Activated naive CD4-positive, alpha-beta T cell treated with anti-CD3 and anti-CD28 coated beads for 36 hours (primary cell): ENCODE measurements around the gene ASIC2. TPM values are rescaled to one million over a fixed set of nuclear protein-coding genes. Genes with fewer than 3 reads are reported as not detected.
A peak's percentile ranks its signal among the peaks of the same experiment; 100 is the strongest.

Experiments
- CTCF ChIA-PET: fragments of 350-600 bp; sonication (Branson Sonifier 250); formaldehyde crosslinking; loops from one replicate; lab custom pipeline; 2021; ENCODE audit warnings: antibody characterized with exemption; lab: Charles Lee
- DNase-seq: peaks from one replicate; pipeline ENCODE4 v3.0.0-alpha.2; 2020
- H3K27ac Mint-ChIP-seq: one replicate; pipeline ENCODE4 v1.8.0; 2021; ENCODE audit warnings: mild to moderate bottlenecking, mixed read lengths
- H3K27me3 Mint-ChIP-seq: one replicate; pipeline ENCODE4 v1.8.0; 2021; ENCODE audit warnings: low read depth, mixed read lengths
- H3K36me3 Mint-ChIP-seq: one replicate; pipeline ENCODE4 v1.8.0; 2021; ENCODE audit warnings: low read depth, mixed read lengths
- H3K4me1 Mint-ChIP-seq: one replicate; pipeline ENCODE4 v1.8.0; 2021; ENCODE audit warnings: low read depth, mixed read lengths
- H3K4me3 Mint-ChIP-seq: one replicate; pipeline ENCODE4 v1.8.0; 2021; ENCODE audit warnings: mild to moderate bottlenecking, moderate library complexity, mixed read lengths
- H3K9me3 Mint-ChIP-seq: one replicate; pipeline ENCODE4 v1.8.0; 2021; ENCODE audit warnings: mixed read lengths
- intact Hi-C: fragments of 100-400 bp; cut with micrococcal nuclease; formaldehyde crosslinking; loops from one replicate; pipeline ENCODE4 v1.15.1; 2023
- total RNA-seq, 2 experiments: library from RNA; stranded (reverse); gene quantifications; one replicate each; pipeline ENCODE4 v1.2.3, GENCODE V29; 2021

Gene ASIC2
- total RNA-seq, 2 experiments from 2014 or later = not detected

DNA sequence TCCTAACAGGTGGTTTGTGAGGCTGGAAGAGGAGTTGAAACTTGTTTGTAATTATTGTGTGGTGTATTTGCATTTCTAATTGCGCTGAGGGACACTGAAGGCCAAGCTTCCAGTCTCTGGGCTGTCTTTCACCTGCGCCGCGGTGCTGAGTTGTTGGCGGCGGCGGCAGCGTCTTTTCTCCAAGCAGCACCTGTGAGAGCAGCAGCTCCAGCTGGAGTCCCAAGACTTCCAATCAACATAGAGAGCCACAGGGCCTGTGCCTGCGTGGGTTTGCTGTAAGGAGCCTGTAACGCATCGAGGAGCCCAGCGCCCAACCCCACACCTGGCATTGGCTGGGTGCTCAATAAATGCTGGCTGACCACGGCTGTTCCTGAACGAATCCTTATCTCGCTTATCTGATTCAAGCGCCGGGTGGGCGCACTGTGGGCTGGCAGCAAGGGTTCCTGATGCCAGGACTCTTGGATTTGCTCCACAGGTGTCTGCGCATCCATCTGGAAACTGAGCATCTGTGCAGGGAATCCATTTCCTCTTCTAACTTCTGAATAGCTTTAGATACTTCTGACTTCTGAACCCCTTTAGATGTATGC lies 138.1 kb downstream of the ASIC2 start:
- H3K27me3 Mint-ChIP-seq = peaks cover 10% of the 10 kb centered on the region
- no peaks in the 10 kb centered on the region for H3K9me3 Mint-ChIP-seq
- no peak overlapping the region for H3K27ac Mint-ChIP-seq
- CTCF ChIA-PET = no interaction called here
- DNase-seq = no peak
- intact Hi-C loops = no loop called here
- H3K4me1 Mint-ChIP-seq = no peaks in the 10 kb centered on the region
- H3K4me3 Mint-ChIP-seq = no peak overlapping the region
- no peaks in the 10 kb centered on the region for H3K36me3 Mint-ChIP-seq

DNA sequence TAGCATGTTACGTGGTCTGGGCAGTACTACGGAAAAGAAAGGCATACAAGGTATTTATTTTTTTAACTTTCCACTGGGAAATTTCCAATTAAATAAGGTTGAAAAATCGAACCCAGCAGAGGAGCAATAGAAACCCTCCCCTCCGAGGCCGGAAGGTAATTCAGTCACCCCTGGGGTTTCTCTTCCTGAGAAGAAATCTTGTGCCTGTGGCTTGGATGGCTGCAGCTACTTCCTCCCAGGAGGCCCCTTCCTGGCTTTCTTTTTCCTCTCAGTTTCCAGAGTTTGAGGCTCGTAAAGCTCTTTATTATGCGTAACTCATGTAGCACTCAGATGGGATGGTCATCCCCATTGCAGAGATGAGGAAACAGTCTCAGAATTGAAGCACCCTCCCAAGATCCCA lies 140.3 kb downstream of the ASIC2 start:
- intact Hi-C loops = no loop called here
- DNase-seq = no peak
- CTCF ChIA-PET = no interaction called here

DNA sequence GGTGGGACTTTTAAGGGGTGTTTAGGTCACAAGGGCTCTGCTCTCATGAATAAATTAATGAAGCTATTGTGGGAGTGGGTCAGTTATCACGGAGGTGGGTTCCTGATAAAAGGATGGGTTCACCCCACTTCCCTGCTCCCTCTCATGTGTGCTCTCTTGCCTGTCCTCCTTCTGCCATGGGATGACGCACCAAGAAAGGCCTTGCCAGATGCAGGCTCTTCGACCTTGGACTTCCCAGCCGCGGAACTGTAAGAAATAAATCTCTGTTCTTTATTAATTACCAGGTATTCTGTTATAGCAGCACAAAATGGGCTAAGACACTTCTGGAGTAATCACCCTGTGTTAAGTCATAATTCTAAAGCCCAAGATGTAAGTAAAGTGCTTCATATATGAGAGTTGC lies 141.5 kb downstream of the ASIC2 start:
- intact Hi-C loops = no loop called here
- Mint-ChIP-seq H3K27me3 (peaks cover 4% of the 10 kb centered on the region), H3K4me1 (no peaks in the 10 kb centered on the region), H3K27ac (no peak overlapping the region), H3K4me3 (no peak overlapping the region), H3K36me3 (no peaks in the 10 kb centered on the region), H3K9me3 (no peaks in the 10 kb centered on the region)
- CTCF ChIA-PET = no interaction called here
- DNase-seq = no peak

More for the DNA sequence above, 140.3 kb downstream of the ASIC2 start:
- no peak overlapping the region for H3K4me3 Mint-ChIP-seq
- H3K27ac Mint-ChIP-seq = no peak overlapping the region
- H3K36me3 Mint-ChIP-seq = no peaks in the 10 kb centered on the region
- no peaks in the 10 kb centered on the region for H3K9me3 Mint-ChIP-seq
- no peaks in the 10 kb centered on the region for H3K4me1 Mint-ChIP-seq
- peaks cover 6% of the 10 kb centered on the region for H3K27me3 Mint-ChIP-seq

DNA sequence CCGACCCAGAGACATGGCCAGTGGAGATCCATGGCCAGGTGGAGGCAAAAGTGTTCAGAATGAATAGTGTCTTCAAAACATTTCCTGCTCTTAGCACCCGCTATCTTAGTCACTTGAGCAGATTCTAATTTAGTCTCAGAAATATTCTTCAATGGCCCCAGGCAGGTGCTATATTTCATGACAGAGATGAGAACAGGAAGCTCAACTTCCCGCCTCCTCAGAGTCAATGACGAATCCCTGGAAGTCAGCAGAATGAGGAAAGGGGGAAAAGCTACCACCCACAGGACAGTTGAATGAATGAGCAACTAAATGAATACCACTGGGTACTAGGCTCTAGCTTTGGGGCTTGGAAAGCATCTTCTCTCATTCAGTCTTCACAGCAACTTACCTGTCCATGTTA lies 147.2 kb downstream of the ASIC2 start:
- Mint-ChIP-seq H3K27ac (no peak overlapping the region), H3K9me3 (no peaks in the 10 kb centered on the region), H3K4me3 (no peak overlapping the region), H3K27me3 (no peaks in the 10 kb centered on the region), H3K4me1 (no peaks in the 10 kb centered on the region), H3K36me3 (no peaks in the 10 kb centered on the region)
- CTCF ChIA-PET = no interaction called here
- DNase-seq = no peak
- intact Hi-C loops = no loop called here

DNA sequence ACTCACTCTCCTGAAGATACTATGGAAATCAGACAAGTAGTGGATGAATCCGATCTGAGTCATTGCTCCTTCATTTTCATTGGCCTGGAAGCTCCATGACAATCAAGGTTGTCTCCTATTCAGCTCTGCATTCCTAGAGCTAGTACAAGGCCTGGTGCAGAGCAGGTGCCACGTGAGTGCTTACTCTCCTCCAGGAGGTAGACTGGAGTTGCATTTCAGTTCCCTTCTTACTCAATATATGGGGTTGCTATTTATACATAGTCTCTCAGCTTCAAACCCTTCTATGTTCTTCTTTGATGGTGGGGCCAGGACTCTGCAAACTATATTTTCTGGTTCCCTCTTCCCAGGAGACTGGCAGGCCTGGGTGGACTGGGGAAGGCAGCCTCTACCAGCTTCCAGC lies 148.3 kb downstream of the ASIC2 start:
- Mint-ChIP-seq H3K9me3 (no peaks in the 10 kb centered on the region), H3K27ac (no peak overlapping the region), H3K36me3 (no peaks in the 10 kb centered on the region), H3K4me3 (no peak overlapping the region), H3K27me3 (no peaks in the 10 kb centered on the region), H3K4me1 (no peaks in the 10 kb centered on the region)
- intact Hi-C loops = no loop called here
- CTCF ChIA-PET = no interaction called here
- no peak for DNase-seq

DNA sequence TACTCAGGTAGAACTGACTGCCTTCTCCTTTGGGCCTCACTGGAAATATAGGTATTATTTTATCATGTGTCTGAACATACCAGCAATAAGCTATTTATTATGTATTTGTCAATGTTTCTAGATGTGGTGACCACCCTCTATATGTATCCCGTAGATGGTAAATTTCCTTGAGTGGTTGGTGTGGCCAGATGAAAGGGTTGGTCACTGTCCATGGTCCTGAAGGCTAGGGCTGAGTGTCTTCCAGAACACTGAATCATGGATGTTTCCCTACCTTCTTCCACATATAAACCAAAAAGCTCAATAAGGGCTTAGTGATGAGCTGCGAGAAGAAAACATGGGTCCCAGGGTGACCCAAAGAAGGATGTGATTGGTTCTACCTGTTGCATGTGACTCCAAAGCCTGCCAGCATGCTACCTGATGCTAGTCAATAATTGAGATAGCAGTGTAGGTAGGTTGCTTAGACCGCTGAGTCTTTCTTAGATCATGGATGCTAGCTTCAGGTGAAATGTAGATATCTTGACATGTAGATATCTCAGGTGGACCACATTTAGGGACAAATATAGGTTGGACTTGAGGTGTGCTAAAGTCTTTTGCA lies 150.3 kb downstream of the ASIC2 start:
- peak; percentile 31 for DNase-seq
- Mint-ChIP-seq H3K4me3 (no peak overlapping the region), H3K4me1 (no peaks in the 10 kb centered on the region), H3K36me3 (no peaks in the 10 kb centered on the region), H3K27ac (no peak overlapping the region), H3K9me3 (no peaks in the 10 kb centered on the region), H3K27me3 (peaks cover 3% of the 10 kb centered on the region)
- intact Hi-C loops = no loop called here
- CTCF ChIA-PET = no interaction called here

DNA sequence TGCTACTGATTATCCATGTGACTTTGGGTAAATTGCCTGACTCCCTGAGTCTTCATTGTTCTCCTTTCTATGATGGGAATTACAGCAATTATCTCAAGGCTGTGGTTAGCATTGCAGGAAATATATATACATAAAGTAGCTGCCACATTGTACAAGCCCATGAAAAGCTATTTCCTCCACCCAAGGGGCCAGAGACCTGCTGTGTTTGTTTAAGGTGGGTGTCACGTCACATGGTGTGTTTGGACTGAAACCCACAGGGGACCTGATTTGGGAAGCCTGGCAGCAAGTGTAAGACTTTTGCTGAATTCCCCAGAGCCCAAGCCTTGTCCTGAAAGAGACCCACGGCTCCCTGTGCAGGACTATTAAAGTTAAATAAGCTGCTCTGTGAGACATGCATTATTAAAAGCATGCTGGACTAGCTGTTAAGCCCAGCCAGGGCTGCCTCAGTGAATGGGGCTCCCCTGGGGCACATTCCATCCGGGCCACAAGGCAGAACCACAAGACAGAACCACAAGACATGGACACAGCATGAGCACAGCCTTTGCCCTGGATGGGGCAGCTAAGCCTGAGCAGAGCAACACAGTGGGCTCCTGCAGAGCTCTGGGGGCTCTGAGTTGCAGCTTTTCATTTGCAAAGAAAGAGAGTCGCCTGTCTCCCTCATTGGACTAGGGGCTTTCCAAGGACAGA lies 152.5 kb downstream of the ASIC2 start:
- no peaks in the 10 kb centered on the region for H3K9me3 Mint-ChIP-seq
- H3K4me1 Mint-ChIP-seq = no peaks in the 10 kb centered on the region
- H3K27ac Mint-ChIP-seq = no peak overlapping the region
- CTCF ChIA-PET = no interaction called here
- intact Hi-C loops = no loop called here
- no peaks in the 10 kb centered on the region for H3K36me3 Mint-ChIP-seq
- H3K4me3 Mint-ChIP-seq = no peak overlapping the region
- no peak for DNase-seq
- peaks cover 7% of the 10 kb centered on the region for H3K27me3 Mint-ChIP-seq

DNA sequence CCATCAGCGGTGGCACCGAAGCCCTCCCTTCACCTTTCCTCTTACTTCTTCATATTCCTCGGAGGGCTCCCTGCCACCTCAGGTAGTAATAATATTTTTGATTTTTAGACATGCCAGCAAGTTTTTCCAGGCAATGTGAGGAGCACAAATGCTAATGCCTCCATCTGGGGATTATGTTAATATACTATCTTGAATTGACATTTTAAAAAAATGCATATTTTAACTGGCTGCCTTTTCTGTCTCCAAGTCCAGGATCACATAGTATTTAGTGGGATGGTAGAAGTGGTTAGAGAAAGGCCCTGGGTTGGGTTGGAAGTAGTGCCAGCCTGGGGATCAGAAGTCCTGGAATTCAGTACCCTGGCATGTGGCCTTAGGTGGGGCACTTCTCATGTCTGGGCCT lies 154.5 kb downstream of the ASIC2 start:
- no peaks in the 10 kb centered on the region for H3K4me1 Mint-ChIP-seq
- DNase-seq = no peak
- intact Hi-C loops = no loop called here
- H3K27ac Mint-ChIP-seq = no peak overlapping the region
- no peaks in the 10 kb centered on the region for H3K36me3 Mint-ChIP-seq
- H3K9me3 Mint-ChIP-seq = no peaks in the 10 kb centered on the region
- CTCF ChIA-PET = no interaction called here
- no peak overlapping the region for H3K4me3 Mint-ChIP-seq
- H3K27me3 Mint-ChIP-seq = peaks cover 12% of the 10 kb centered on the region

DNA sequence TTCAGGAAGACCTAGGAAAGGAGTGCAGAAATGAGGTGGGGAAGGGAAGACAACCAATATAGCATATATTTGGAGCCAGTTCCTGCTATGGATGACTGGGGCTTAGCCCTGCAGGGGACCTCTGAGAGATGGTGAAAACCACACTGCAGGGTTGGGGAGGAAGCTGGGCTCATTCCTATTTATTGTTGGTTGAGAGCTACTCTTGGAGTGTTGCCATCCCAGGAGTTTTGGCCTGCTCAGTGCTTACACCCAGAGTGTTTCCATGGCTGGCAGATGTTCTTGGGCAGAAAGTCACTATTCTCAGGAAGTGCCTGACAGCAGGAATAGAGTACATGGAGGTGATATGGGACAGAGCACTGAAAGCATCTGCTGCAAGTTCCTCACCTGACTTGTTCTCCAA lies 155.7 kb downstream of the ASIC2 start:
- peaks cover 12% of the 10 kb centered on the region for H3K27me3 Mint-ChIP-seq
- no peaks in the 10 kb centered on the region for H3K9me3 Mint-ChIP-seq
- no peak for DNase-seq
- intact Hi-C loops = no loop called here
- CTCF ChIA-PET = no interaction called here
- no peak overlapping the region for H3K27ac Mint-ChIP-seq
- no peak overlapping the region for H3K4me3 Mint-ChIP-seq
- H3K4me1 Mint-ChIP-seq = no peaks in the 10 kb centered on the region
- no peaks in the 10 kb centered on the region for H3K36me3 Mint-ChIP-seq

DNA sequence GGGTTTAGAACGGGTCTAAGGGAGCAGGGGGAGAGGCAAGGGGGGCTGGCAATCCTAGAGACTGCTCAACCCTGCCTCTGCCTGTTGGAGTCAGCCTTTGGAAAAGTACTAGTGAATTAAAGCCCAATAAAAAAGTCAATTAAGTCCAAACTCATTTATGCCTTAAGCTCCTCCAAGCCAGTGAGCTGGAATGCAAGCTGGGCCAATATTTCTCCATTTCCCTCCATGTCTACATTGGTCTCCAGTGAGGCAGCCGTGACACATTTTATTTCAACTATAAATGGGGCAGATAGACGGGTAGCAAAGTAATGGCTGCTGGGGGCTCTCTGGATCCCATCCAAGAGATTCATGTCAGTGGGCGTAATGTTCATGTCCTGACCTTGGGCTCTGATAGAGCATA lies 157.4 kb downstream of the ASIC2 start:
- Mint-ChIP-seq H3K9me3 (no peaks in the 10 kb centered on the region), H3K36me3 (no peaks in the 10 kb centered on the region), H3K4me3 (no peak overlapping the region), H3K4me1 (no peaks in the 10 kb centered on the region), H3K27ac (no peak overlapping the region), H3K27me3 (peaks cover 12% of the 10 kb centered on the region)
- no peak for DNase-seq
- CTCF ChIA-PET = no interaction called here
- intact Hi-C loops = no loop called here

DNA sequence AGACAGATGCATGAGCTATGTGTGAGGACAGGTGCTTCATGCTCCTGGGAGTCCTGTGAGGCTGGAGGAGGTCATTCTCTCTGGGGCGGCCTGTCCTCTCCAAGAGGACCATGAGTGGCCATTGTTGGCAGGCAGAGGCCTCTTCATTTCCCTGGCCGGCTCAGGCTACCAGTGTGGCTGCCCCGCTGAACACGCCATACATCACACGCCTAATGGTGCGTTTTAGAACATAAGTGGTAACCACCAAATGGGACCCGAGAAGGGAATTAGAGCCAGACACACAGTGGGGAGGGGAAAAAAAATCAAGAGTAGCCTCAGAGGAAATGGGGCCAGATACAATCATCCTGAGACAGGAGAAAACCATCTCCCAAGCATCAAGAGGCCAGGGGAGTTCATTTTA lies 161.5 kb downstream of the ASIC2 start:
- H3K4me1 Mint-ChIP-seq = no peaks in the 10 kb centered on the region
- intact Hi-C loops = no loop called here
- CTCF ChIA-PET = no interaction called here
- no peaks in the 10 kb centered on the region for H3K9me3 Mint-ChIP-seq
- no peak for DNase-seq
- H3K4me3 Mint-ChIP-seq = no peak overlapping the region
- H3K27ac Mint-ChIP-seq = no peak overlapping the region
- no peaks in the 10 kb centered on the region for H3K36me3 Mint-ChIP-seq
- peaks cover 15% of the 10 kb centered on the region for H3K27me3 Mint-ChIP-seq

DNA sequence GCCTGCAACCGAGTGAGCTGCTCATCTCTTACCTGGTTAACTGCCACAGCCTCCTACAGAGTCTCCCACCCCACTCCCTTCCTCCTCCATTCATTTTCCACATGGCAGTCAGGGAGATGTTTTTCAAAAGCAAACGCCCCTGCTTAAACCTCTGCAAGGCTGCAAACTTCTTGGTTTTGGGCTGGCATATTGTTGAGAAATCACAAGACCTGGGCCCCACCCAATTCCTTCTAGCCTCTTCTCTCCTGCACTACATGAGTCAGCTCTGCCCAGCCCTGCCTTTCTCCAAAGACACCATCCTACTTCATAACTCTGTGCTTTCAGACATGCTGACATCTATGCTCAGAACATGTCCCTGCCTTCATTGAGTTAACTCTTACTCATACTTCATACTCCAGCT lies 165.4 kb downstream of the ASIC2 start:
- no peaks in the 10 kb centered on the region for H3K36me3 Mint-ChIP-seq
- H3K27me3 Mint-ChIP-seq = peaks cover 17% of the 10 kb centered on the region
- DNase-seq = no peak
- no peak overlapping the region for H3K27ac Mint-ChIP-seq
- H3K9me3 Mint-ChIP-seq = no peaks in the 10 kb centered on the region
- no peaks in the 10 kb centered on the region for H3K4me1 Mint-ChIP-seq
- intact Hi-C loops = no loop called here
- H3K4me3 Mint-ChIP-seq = no peak overlapping the region
- CTCF ChIA-PET = no interaction called here

DNA sequence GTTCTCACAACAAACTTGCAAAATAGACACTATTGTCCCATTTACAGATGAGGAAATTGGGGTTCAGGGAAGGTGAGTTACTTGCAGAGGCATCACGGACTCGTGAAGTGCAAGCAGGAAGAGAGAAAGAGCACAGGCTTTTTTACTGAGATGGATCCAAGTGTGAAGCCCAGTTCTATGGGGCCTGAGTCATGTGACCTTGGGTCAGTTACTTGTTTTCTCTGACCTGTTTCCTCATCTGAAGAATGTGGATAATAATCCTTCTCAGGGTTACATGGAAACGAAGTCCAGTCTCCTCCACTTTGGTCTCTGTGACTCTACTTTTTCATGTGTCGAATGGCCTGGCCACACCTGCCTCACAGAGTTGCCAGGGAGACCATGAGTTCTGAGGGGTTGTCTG lies 167.0 kb downstream of the ASIC2 start:
- no peak for DNase-seq
- H3K27me3 Mint-ChIP-seq = peaks cover 18% of the 10 kb centered on the region
- H3K4me1 Mint-ChIP-seq = no peaks in the 10 kb centered on the region
- H3K36me3 Mint-ChIP-seq = no peaks in the 10 kb centered on the region
- H3K27ac Mint-ChIP-seq = no peak overlapping the region
- H3K9me3 Mint-ChIP-seq = no peaks in the 10 kb centered on the region
- intact Hi-C loops = no loop called here
- CTCF ChIA-PET = no interaction called here
- H3K4me3 Mint-ChIP-seq = no peak overlapping the region
